Stimulated activated naive CD8-positive, alpha-beta T cell treated with anti-CD3 and anti-CD28 coated beads, Interleukin-15, Interleukin-2, amounts not matched to agents 100 ng/mL and 50 ng/mL, for 24 hours (primary cell): Measurements from ENCODE around the gene CDKAL1.

Experiments used
- H3K27ac Mint-ChIP-seq: one replicate; pipeline ENCODE4 v1.8.0; 2021; ENCODE audit warnings: mild to moderate bottlenecking, mixed read lengths
- H3K27me3 Mint-ChIP-seq: one replicate; pipeline ENCODE4 v1.8.0; 2021; ENCODE audit warnings: mixed read lengths
- H3K36me3 Mint-ChIP-seq: one replicate; pipeline ENCODE4 v1.8.0; 2021; ENCODE audit warnings: low read depth, mixed read lengths
- H3K4me1 Mint-ChIP-seq: one replicate; pipeline ENCODE4 v1.8.0; 2021; ENCODE audit warnings: low read depth, mixed read lengths
- H3K4me3 Mint-ChIP-seq: one replicate; pipeline ENCODE4 v1.8.0; 2021; ENCODE audit warnings: mild to moderate bottlenecking, mixed read lengths
- H3K9me3 Mint-ChIP-seq: one replicate; pipeline ENCODE4 v1.8.0; 2021; ENCODE audit warnings: mixed read lengths

Gene CDKAL1

DNA sequence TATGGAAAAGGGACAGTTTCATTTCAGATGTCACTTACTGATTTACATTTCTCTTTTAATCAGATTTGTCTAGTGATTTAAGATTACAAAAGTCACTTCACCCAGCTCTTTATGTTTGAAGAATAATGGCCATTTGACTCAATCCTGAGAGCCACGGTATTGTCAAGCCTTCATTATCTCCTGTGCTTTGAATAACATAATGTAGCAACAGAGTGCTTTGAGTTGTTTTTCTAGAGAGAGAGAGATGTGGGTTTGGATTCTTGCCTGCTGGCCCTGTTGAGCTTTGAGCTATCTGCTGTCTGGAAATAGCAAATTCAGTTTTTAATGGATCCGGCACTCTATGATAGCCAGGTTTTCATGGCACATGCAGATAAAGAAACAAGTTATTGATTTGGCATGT is 580.9 kb downstream of the CDKAL1 start:
- Mint-ChIP-seq H3K4me3 (no peak overlapping the region), H3K36me3 (peaks cover 9% of the 10 kb centered on the region), H3K27ac (no peak overlapping the region), H3K9me3 (no peaks in the 10 kb centered on the region), H3K4me1 (no peaks in the 10 kb centered on the region), H3K27me3 (no peaks in the 10 kb centered on the region)

- Mint-ChIP-seq H3K4me1 (no peaks in the 10 kb centered on the region), H3K27me3 (no peaks in the 10 kb centered on the region), H3K36me3 (peaks cover 9% of the 10 kb centered on the region), H3K9me3 (no peaks in the 10 kb centered on the region), H3K4me3 (no peak overlapping the region), H3K27ac (no peak overlapping the region)
Observed at GRCh38 chr6:21116736-21117135, 582.5 kb downstream of the CDKAL1 start.

GRCh38 chr6:21118216-21118780 is 584.0 kb downstream of the CDKAL1 start:
- no peaks in the 10 kb centered on the region for H3K9me3 Mint-ChIP-seq
- H3K27me3 Mint-ChIP-seq: no peaks in the 10 kb centered on the region
- no peak overlapping the region for H3K4me3 Mint-ChIP-seq
- peaks cover 9% of the 10 kb centered on the region for H3K36me3 Mint-ChIP-seq
- H3K27ac Mint-ChIP-seq: no peak overlapping the region
- H3K4me1 Mint-ChIP-seq: no peaks in the 10 kb centered on the region

DNA sequence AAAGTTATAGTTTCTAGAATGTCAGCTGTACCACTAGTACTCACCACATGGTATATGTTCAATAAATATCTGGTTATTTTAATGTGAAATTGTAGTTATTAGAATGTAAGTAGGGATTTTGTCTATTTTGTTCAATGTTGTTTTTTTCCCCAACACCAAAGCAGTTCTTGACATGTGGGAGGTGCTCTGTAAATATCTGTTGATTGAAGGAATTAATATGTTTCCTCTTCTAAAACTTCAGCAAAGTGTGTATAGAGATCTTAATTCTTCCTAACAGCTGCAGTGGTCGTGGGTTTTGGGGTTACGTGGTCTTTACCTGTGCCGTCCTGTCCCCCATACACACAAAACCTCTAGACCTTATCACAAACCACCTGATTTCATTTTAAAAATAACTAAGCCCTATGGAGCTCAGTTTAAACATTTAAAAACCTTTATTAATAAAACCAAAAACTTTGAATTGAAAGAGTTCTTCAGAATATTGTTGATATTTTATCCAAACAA is 587.4 kb downstream of the CDKAL1 start:
- no peaks in the 10 kb centered on the region for H3K4me1 Mint-ChIP-seq
- no peaks in the 10 kb centered on the region for H3K9me3 Mint-ChIP-seq
- H3K36me3 Mint-ChIP-seq: peaks cover 17% of the 10 kb centered on the region
- H3K27me3 Mint-ChIP-seq: no peaks in the 10 kb centered on the region
- H3K4me3 Mint-ChIP-seq: no peak overlapping the region
- no peak overlapping the region for H3K27ac Mint-ChIP-seq

GRCh38 chr6:21123507-21124436 is 589.5 kb downstream of the CDKAL1 start:
- H3K27ac Mint-ChIP-seq: no peak overlapping the region
- no peaks in the 10 kb centered on the region for H3K27me3 Mint-ChIP-seq
- no peaks in the 10 kb centered on the region for H3K9me3 Mint-ChIP-seq
- H3K36me3 Mint-ChIP-seq: peaks cover 17% of the 10 kb centered on the region
- no peaks in the 10 kb centered on the region for H3K4me1 Mint-ChIP-seq
- H3K4me3 Mint-ChIP-seq: no peak overlapping the region

- Mint-ChIP-seq H3K36me3 (peaks cover 14% of the 10 kb centered on the region), H3K27me3 (no peaks in the 10 kb centered on the region), H3K4me3 (no peak overlapping the region), H3K9me3 (no peaks in the 10 kb centered on the region), H3K4me1 (no peaks in the 10 kb centered on the region), H3K27ac (no peak overlapping the region)
Observed at GRCh38 chr6:21128601-21129000, 594.3 kb downstream of the CDKAL1 start.

DNA sequence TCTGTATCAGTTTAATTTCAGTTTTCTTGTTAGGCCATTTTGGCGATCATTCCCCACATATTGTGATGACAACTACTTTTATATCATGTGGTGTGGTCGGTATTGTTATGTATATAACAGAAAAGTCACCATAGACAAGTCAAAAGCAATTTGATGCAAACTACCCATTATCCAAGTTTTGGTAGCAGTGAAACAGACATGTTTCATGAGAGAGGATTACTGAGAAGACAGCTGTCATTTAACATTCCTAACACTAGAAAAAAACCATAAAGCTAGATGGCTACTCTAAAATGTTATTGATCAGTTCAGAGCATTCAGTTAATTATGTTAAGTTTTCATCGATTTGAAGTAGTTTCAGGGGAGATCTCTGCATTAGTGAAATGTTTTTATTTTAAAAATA is 597.1 kb downstream of the CDKAL1 start:
- Mint-ChIP-seq H3K36me3 (no peaks in the 10 kb centered on the region), H3K27ac (no peak overlapping the region), H3K4me1 (no peaks in the 10 kb centered on the region)

GRCh38 chr6:21132446-21132845 is 598.2 kb downstream of the CDKAL1 start:
- H3K4me1 Mint-ChIP-seq: no peaks in the 10 kb centered on the region
- H3K36me3 Mint-ChIP-seq: no peaks in the 10 kb centered on the region
- H3K27ac Mint-ChIP-seq: no peak overlapping the region
- H3K4me3 Mint-ChIP-seq: no peak overlapping the region
- no peaks in the 10 kb centered on the region for H3K27me3 Mint-ChIP-seq
- H3K9me3 Mint-ChIP-seq: no peaks in the 10 kb centered on the region

More for the DNA sequence above, 597.1 kb downstream of the CDKAL1 start:
- Mint-ChIP-seq H3K27me3 (no peaks in the 10 kb centered on the region), H3K4me3 (no peak overlapping the region), H3K9me3 (no peaks in the 10 kb centered on the region)

DNA sequence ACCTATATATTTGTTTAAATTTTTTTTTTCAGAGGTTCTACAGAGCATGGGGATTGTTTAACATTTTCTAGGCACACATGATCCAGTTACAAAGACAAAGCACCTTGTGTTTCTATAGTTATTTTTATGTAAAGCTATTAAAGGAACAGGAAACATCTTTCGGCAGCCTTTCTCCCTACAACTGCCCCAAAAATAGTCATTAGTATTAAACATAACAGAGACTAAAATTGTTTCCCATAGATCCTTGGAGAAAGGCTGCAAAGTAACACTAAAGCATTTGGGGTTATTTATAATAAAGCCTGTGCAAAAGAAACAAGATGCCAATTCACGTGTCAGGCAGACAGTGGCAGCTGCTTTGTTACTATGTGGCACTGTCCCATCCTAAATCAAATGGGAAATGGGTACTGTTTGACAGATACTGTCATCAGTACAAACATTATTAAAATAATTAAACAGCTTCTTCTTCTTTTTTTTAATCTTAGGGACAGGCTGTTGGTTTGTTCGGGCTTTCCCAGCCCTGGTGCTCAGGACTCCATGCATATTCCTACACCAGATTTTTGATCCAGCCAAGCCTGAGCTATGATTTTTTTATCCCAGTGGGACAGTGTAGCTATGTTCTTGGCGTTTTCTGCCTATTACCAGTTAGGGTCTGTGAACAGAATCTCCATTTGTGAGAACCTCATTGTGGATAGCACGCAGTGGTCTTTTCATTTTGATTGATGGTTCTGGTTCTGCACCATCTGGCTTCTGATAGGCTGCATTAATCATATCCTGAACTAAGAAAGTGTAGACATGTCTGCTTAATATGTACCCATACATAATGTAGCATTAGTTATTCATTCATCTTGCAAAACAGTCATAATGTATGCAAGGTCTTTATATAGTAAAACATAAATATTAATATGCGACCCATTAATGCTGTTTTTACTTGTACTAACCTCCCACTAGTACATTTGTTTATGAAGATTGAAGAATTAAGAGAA is 598.9 kb downstream of the CDKAL1 start:
- Mint-ChIP-seq H3K4me3 (no peak overlapping the region), H3K9me3 (no peaks in the 10 kb centered on the region), H3K4me1 (no peaks in the 10 kb centered on the region), H3K27ac (no peak overlapping the region), H3K27me3 (no peaks in the 10 kb centered on the region), H3K36me3 (no peaks in the 10 kb centered on the region)

GRCh38 chr6:21133901-21134300 is 599.6 kb downstream of the CDKAL1 start:
- Mint-ChIP-seq H3K4me3 (no peak overlapping the region), H3K27me3 (no peaks in the 10 kb centered on the region), H3K36me3 (peaks cover 6% of the 10 kb centered on the region), H3K27ac (no peak overlapping the region), H3K4me1 (no peaks in the 10 kb centered on the region), H3K9me3 (no peaks in the 10 kb centered on the region)

GRCh38 chr6:21134356-21134755 is 600.1 kb downstream of the CDKAL1 start:
- H3K4me1 Mint-ChIP-seq: no peaks in the 10 kb centered on the region
- no peak overlapping the region for H3K27ac Mint-ChIP-seq
- H3K9me3 Mint-ChIP-seq: no peaks in the 10 kb centered on the region
- no peaks in the 10 kb centered on the region for H3K27me3 Mint-ChIP-seq
- H3K36me3 Mint-ChIP-seq: peaks cover 9% of the 10 kb centered on the region
- H3K4me3 Mint-ChIP-seq: no peak overlapping the region

- Mint-ChIP-seq H3K4me1 (no peaks in the 10 kb centered on the region), H3K4me3 (no peak overlapping the region), H3K36me3 (peaks cover 11% of the 10 kb centered on the region), H3K27ac (no peak overlapping the region), H3K9me3 (no peaks in the 10 kb centered on the region), H3K27me3 (no peaks in the 10 kb centered on the region)
Observed at GRCh38 chr6:21135484-21136013, 601.3 kb downstream of the CDKAL1 start.

DNA sequence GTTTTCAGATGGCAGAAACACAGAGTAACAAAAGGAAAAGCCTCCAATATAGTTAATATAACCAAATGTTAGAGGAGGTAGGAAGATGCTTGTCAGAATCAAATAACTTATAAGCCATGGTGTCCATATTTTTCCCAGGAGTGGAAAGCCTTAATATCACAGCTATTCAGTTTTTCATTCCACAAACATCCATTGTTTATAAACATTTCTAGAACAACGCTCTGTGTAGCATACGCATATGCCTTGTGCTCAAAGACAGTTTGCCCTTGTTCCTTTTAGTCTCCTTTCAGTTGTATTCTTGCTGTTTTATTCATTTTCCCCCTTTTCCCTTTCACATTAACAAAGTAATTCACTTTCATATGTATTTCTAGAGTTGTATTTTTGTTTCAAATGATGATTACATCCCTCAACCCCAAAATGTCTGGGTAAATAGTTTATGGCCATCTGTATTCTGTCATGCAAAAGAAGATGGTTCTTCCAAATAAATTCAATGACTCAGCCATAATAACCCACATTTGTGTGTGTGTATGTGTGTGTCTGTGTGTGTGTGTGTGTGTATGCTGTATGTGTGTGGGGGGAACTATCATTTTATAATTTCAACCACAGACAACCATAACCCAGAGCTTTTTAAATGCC is 603.6 kb downstream of the CDKAL1 start:
- no peaks in the 10 kb centered on the region for H3K27me3 Mint-ChIP-seq
- no peaks in the 10 kb centered on the region for H3K4me1 Mint-ChIP-seq
- H3K4me3 Mint-ChIP-seq: no peak overlapping the region
- peaks cover 21% of the 10 kb centered on the region for H3K36me3 Mint-ChIP-seq
- no peak overlapping the region for H3K27ac Mint-ChIP-seq
- H3K9me3 Mint-ChIP-seq: no peaks in the 10 kb centered on the region
